PC-3 (cell line): ENCODE results near the gene ASCC3. TPM values are rescaled to one million over a fixed set of nuclear protein-coding genes. Genes with fewer than 3 reads are reported as not detected.

ENCODE experiments used
- ATAC-seq: fragments of 200-7000 bp; cut with Tn5 transposase; 2 replicates; pipeline ENCODE4 v1.9.1; 2020; ENCODE audit warnings: mild to moderate bottlenecking, moderate library complexity
- BruUV-seq: library from RNA; stranded (reverse); fragments of 400-500 nt; replicated peaks from 2 replicates; lab custom pipeline; 2021; lab: Mats Ljungman, UMichigan
- CTCF ChIA-PET: fragments of 300-600 bp; sonication (Branson Sonifier 250); formaldehyde crosslinking; loops from one replicate; lab custom pipeline; 2022; ENCODE audit warnings: antibody characterized with exemption; lab: Charles Lee
- POLR2A ChIA-PET: fragments of 300-600 bp; sonication (Branson Sonifier 250); formaldehyde crosslinking; loops from one replicate; lab custom pipeline; 2022; ENCODE audit warnings: antibody characterized with exemption; ENCODE audit not compliant: unreplicated experiment; lab: Charles Lee
- DNase-seq: peaks from one replicate; pipeline ENCODE4 v3.0.0-alpha.2; 2015
- H2AFZ ChIP-seq: fragments of 300-600 bp; sonication (generic); 2 replicates; pipeline ENCODE4 v1.6.0; 2016; ENCODE audit warnings: antibody characterized with exemption, low read length
- H3F3A ChIP-seq: fragments of 300-600 bp; sonication (generic); one replicate; pipeline ENCODE4 v1.6.0; 2017; ENCODE audit warnings: antibody characterized with exemption, low read length, control low read depth, mild to moderate bottlenecking; ENCODE audit not compliant: unreplicated experiment
- H3K27ac ChIP-seq: fragments of 300-600 bp; sonication (generic); 2 replicates; pipeline ENCODE4 v1.5.1; 2016; ENCODE audit warnings: mild to moderate bottlenecking, low read length
- H3K27me3 ChIP-seq: fragments of 300-600 bp; sonication (generic); 2 replicates; pipeline ENCODE4 v1.6.1; 2016; ENCODE audit warnings: low read length, mixed read lengths
- H3K36me3 ChIP-seq: fragments of 300-600 bp; sonication (generic); 2 replicates; pipeline ENCODE4 v1.6.1; 2016; ENCODE audit warnings: low read depth, mixed run types, low read length, mixed read lengths
- H3K4me1 ChIP-seq: fragments of 300-600 bp; sonication (generic); 2 replicates; pipeline ENCODE4 v1.5.1; 2016; ENCODE audit warnings: low read length; ENCODE audit not compliant: insufficient read depth
- H3K4me2 ChIP-seq: fragments of 300-600 bp; sonication (generic); 2 replicates; pipeline ENCODE4 v1.6.0; 2016; ENCODE audit warnings: low read length
- H3K4me3 ChIP-seq: fragments of 300-600 bp; sonication (generic); 2 replicates; pipeline ENCODE4 v1.5.1; 2016; ENCODE audit warnings: mild to moderate bottlenecking, low read length, mixed read lengths
- H3K79me2 ChIP-seq: fragments of 300-600 bp; sonication (generic); 2 replicates; pipeline ENCODE4 v1.6.1; 2017; ENCODE audit warnings: low read length, mixed read lengths
- H3K9ac ChIP-seq: fragments of 300-600 bp; sonication (generic); 2 replicates; pipeline ENCODE4 v1.6.0; 2016; ENCODE audit warnings: mild to moderate bottlenecking, low read length
- H3K9me2 ChIP-seq: fragments of 300-600 bp; sonication (generic); replicated peaks from 2 replicates; pipeline ENCODE4 v1.6.1; 2016; ENCODE audit warnings: mixed run types, low read length, mixed read lengths
- H3K9me3 ChIP-seq: fragments of 300-600 bp; sonication (generic); 2 replicates; pipeline ENCODE4 v1.6.1; 2016; ENCODE audit warnings: low read length, mixed read lengths
- H4K20me1 ChIP-seq: fragments of 300-600 bp; sonication (generic); 2 replicates; pipeline ENCODE4 v1.6.1; 2016; ENCODE audit warnings: low read length, mixed read lengths
- EZH2 ChIP-seq: fragments of 300-600 bp; sonication (generic); IDR thresholded peaks from one replicate; pipeline ENCODE4 v1.6.1; 2017; ENCODE audit warnings: antibody characterized with exemption, mild to moderate bottlenecking, low read length; ENCODE audit not compliant: unreplicated experiment
- EZH2phosphoT487 ChIP-seq: fragments of 300-600 bp; sonication (generic); IDR thresholded peaks from 2 replicates; pipeline ENCODE4 v1.6.1; 2018; ENCODE audit warnings: mild to moderate bottlenecking, antibody characterized with exemption, low read length, borderline replicate concordance
- intact Hi-C: fragments of 100-400 bp; cut with micrococcal nuclease; formaldehyde crosslinking; loops from 2 replicates; pipeline ENCODE4 v1.9.0; 2023
- total RNA-seq: library from RNA; depleted of rRNA; stranded (reverse); fragments of >200 nt; gene quantifications from 2 replicates; pipeline ENCODE4 v1.2.3, GENCODE V29; 2014
- TF ChIP-seq, protein P1 (sequence below): fragments of 300-600 bp; sonication (generic); conservative IDR thresholded peaks from 2 replicates; pipeline ENCODE4 v1.5.1; 2017; ENCODE audit warnings: antibody characterized with exemption, low read depth, mild to moderate bottlenecking, low read length

The ASCC3 gene
- total RNA-seq, 1 experiment from 2014 or later = 27.7 TPM

GRCh38 chr6:100554228-100554627 is 326.9 kb downstream of the ASCC3 start:
- Histone ChIP-seq H3K9me3 (no peaks in the 10 kb centered on the region), H3F3A (no peaks in the 10 kb centered on the region), H3K27ac (no peak overlapping the region), H3K36me3 (no peaks in the 10 kb centered on the region), H2AFZ (no peak overlapping the region), H3K9me2 (no peaks in the 10 kb centered on the region), H3K79me2 (no peaks in the 10 kb centered on the region), H3K4me2 (no peak overlapping the region), H3K4me1 (peaks cover 7% of the 10 kb centered on the region), H3K9ac (no peak overlapping the region), H4K20me1 (0 out of 2 replicates have a peak, but pooled peaks cover 3% of the 10 kb centered on the region), H3K27me3 (no peaks in the 10 kb centered on the region), H3K4me3 (no peak overlapping the region)
- ChIA-PET POLR2A (no interaction called here), CTCF (no interaction called here)
- no peak for TF ChIP-seq EZH2phosphoT487
- TF ChIP-seq EZH2 = no peak
- TF ChIP-seq, protein P1, sequence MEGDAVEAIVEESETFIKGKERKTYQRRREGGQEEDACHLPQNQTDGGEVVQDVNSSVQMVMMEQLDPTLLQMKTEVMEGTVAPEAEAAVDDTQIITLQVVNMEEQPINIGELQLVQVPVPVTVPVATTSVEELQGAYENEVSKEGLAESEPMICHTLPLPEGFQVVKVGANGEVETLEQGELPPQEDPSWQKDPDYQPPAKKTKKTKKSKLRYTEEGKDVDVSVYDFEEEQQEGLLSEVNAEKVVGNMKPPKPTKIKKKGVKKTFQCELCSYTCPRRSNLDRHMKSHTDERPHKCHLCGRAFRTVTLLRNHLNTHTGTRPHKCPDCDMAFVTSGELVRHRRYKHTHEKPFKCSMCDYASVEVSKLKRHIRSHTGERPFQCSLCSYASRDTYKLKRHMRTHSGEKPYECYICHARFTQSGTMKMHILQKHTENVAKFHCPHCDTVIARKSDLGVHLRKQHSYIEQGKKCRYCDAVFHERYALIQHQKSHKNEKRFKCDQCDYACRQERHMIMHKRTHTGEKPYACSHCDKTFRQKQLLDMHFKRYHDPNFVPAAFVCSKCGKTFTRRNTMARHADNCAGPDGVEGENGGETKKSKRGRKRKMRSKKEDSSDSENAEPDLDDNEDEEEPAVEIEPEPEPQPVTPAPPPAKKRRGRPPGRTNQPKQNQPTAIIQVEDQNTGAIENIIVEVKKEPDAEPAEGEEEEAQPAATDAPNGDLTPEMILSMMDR = no peak
- ATAC-seq (no peak), DNase-seq (no peak)
- no TSS peak for BruUV-seq
- intact Hi-C loops = loop anchor here (5.0 kb wide), 1 partner anchor 52 kb away; no protein-coding TSS in a partner anchor

GRCh38 chr6:100553243-100553642 is 327.9 kb downstream of the ASCC3 start:
- CTCF ChIA-PET = no interaction called here
- Histone ChIP-seq H4K20me1 (0 out of 2 replicates have a peak, but pooled peaks cover 3% of the 10 kb centered on the region), H3K27me3 (no peaks in the 10 kb centered on the region), H2AFZ (no peak overlapping the region), H3K9me2 (no peaks in the 10 kb centered on the region), H3K79me2 (no peaks in the 10 kb centered on the region), H3K9ac (no peak overlapping the region), H3F3A (no peaks in the 10 kb centered on the region), H3K27ac (no peak overlapping the region), H3K4me1 (peaks cover 11% of the 10 kb centered on the region), H3K4me3 (no peak overlapping the region), H3K4me2 (no peak overlapping the region), H3K9me3 (no peaks in the 10 kb centered on the region), H3K36me3 (no peaks in the 10 kb centered on the region)
- intact Hi-C loops = loop anchor here (5.0 kb wide), 1 partner anchor 51 kb away; no protein-coding TSS in a partner anchor
- BruUV-seq = no TSS peak
- POLR2A ChIA-PET = no interaction called here
- TF ChIP-seq EZH2phosphoT487 = no peak
- TF ChIP-seq, protein P1 = no peak
- no peak for TF ChIP-seq EZH2
- DNase-seq = no peak
- ATAC-seq = no peak

GRCh38 chr6:100549406-100550167 is 331.5 kb downstream of the ASCC3 start:
- Histone ChIP-seq H4K20me1 (0 out of 2 replicates have a peak, but pooled peaks cover 3% of the 10 kb centered on the region), H3K79me2 (no peaks in the 10 kb centered on the region), H3K27me3 (no peaks in the 10 kb centered on the region), H3K9me3 (no peaks in the 10 kb centered on the region), H3K27ac (peak overlapping the region; percentile 59), H3K9me2 (no peaks in the 10 kb centered on the region), H3K4me2 (0 out of 2 replicates have a peak overlapping the region, but pooled peaks have one; percentile 10), H3K4me1 (peaks cover 11% of the 10 kb centered on the region), H3K4me3 (no peak overlapping the region), H3F3A (no peaks in the 10 kb centered on the region), H3K9ac (no peak overlapping the region), H2AFZ (no peak overlapping the region), H3K36me3 (no peaks in the 10 kb centered on the region)
- DNase-seq (peak; percentile 73), ATAC-seq (peak; percentile 88)
- CTCF ChIA-PET = no interaction called here
- TF ChIP-seq EZH2phosphoT487 = no peak
- TF ChIP-seq, protein P1 = no peak
- TF ChIP-seq EZH2 = no peak
- intact Hi-C loops = loop anchor here (5.0 kb wide), 1 partner anchor 47 kb away; no protein-coding TSS in a partner anchor
- BruUV-seq = no TSS peak
- POLR2A ChIA-PET = interaction anchor here (0.5 kb wide), 1 partner anchor 11 kb away, joined by 4 read pairs; no protein-coding TSS in a partner anchor
